ENCODE measurements around the gene DENND6B.
"Not testable (repeated sequence)": the region's sequence is repeated elsewhere in the genome, so short reads cannot be mapped to it uniquely, and the experiment has no call there.

The DENND6B gene, protein sequence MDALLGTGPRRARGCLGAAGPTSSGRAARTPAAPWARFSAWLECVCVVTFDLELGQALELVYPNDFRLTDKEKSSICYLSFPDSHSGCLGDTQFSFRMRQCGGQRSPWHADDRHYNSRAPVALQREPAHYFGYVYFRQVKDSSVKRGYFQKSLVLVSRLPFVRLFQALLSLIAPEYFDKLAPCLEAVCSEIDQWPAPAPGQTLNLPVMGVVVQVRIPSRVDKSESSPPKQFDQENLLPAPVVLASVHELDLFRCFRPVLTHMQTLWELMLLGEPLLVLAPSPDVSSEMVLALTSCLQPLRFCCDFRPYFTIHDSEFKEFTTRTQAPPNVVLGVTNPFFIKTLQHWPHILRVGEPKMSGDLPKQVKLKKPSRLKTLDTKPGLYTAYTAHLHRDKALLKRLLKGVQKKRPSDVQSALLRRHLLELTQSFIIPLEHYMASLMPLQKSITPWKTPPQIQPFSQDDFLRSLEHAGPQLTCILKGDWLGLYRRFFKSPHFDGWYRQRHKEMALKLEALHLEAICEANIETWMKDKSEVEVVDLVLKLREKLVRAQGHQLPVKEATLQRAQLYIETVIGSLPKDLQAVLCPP

GRCh38 chr22:50326956-50327710 lies at the start of gene DENND6B:
DENND6B (minus strand) TSS chr22:50327012; CDS start chr22:50326988, 24 bp downstream.
- peak; percentile 63 for DNase-seq (ENCODE audit: low read depth)

DNA sequence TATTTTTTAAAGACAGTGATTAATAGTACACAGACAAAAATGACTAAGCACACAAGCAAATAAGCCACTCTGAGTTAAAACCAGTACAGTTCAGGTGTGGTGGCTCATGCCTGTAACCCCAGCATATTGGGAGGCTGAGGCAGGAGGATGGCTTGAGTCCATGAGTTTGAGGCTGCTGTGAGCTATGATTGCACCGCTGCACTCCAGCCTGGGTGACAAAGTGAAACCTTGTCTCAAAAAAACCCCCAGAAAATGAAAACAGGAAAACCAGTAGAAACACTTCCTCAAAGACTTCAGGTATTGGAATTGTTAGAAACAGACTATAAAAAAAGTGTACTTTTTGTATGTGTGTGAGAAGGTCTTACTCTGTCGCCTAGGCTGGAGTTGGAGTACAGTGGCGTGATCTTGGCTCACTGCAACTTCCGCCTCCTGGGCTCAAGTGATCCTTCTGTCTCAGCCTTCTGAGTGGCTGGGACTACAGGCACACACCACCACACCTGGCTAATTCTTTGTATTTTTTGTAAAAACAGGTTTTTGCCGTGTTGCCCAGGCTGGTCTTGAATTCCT lies 49.4 kb upstream of the DENND6B start:
- DNase-seq (ENCODE audit: low read depth): no peak

- no peak for DNase-seq (ENCODE audit: low read depth)
These were observed 44.4 kb upstream of the DENND6B start for GRCh38 chr22:50371101-50371648.

- no peak for DNase-seq (ENCODE audit: low read depth)
These were observed 41.1 kb upstream of the DENND6B start for GRCh38 chr22:50367778-50368500.

GRCh38 chr22:50363803-50364194 lies 37.0 kb upstream of the DENND6B start:
- DNase-seq (ENCODE audit: low read depth): not testable (repeated sequence)

- no peak for DNase-seq (ENCODE audit: low read depth)
These were observed 36.5 kb upstream of the DENND6B start for GRCh38 chr22:50363166-50363802.

- DNase-seq (ENCODE audit: low read depth): no peak
These were observed 34.9 kb upstream of the DENND6B start for GRCh38 chr22:50361688-50362087.

- no peak for DNase-seq (ENCODE audit: low read depth)
These were observed 34.4 kb upstream of the DENND6B start for GRCh38 chr22:50361222-50361621.

DNA sequence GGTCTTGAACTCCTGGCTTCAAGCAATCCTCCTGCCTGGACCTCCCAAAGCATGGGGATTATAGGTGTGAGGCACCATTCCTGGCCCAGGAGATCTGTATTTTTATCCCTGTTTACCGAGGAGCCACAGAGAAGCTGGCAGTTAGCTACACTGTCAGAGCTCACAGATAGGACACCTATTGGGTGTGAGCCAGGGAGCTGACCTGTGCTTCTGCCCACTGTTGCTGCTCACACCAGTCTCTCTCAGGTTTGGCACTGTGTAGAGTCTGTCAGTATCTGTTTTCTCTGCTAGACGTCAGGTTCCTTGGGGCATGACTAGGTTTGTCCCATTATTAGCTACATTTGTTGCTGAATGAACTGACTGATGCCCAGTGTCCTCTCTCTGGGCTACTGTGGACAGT lies 33.8 kb upstream of the DENND6B start:
- DNase-seq (ENCODE audit: low read depth): no peak

- no peak for DNase-seq (ENCODE audit: low read depth)
These were observed 30.9 kb upstream of the DENND6B start for GRCh38 chr22:50357756-50358155.

DNA sequence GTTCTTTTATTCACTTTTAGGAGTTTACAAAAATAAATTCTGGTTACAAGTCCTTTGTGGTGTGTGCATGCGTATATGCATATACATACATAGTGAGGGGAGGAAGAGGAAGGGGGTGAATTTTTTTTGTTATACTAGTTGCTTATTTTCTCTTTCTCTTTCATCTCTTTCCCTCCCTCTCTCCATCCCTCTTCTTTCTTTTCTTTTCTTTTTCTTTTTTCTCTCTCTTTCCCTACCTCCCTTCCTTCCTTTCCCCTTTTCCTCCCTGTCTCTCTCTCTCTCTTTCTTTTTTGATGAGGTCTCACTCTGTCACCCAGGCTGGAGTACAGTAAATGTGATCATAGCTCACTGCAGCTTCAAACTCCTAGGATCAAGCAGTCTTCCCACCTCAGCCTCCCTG lies 30.4 kb upstream of the DENND6B start:
- DNase-seq (ENCODE audit: low read depth): no peak

- DNase-seq (ENCODE audit: low read depth): no peak
These were observed 29.4 kb upstream of the DENND6B start for GRCh38 chr22:50356186-50356585.

DNA sequence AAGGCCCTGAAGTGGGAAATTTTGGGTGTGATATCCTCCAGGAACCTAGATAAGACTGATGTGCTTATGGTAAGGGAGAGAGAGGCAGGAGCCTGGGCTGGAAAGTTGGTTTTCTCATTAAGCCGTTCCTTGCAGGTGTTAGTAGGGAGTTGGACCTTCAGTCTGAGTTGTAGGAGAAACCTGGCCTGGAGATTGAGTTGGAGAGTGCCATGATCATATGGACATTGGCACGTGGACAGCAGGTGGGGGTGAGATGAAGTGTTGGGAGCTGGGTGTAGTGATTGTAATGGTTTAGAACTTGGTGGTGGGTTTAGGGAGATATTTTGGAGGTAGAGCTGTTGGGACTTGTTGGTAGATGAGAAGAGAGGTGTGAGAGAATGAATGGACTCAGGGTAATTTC lies 21.2 kb upstream of the DENND6B start:
- no peak for DNase-seq (ENCODE audit: low read depth)

GRCh38 chr22:50347157-50347556 lies 20.3 kb upstream of the DENND6B start:
- no peak for DNase-seq (ENCODE audit: low read depth)

- no peak for DNase-seq (ENCODE audit: low read depth)
These were observed 19.7 kb upstream of the DENND6B start for GRCh38 chr22:50346470-50346869.

DNA sequence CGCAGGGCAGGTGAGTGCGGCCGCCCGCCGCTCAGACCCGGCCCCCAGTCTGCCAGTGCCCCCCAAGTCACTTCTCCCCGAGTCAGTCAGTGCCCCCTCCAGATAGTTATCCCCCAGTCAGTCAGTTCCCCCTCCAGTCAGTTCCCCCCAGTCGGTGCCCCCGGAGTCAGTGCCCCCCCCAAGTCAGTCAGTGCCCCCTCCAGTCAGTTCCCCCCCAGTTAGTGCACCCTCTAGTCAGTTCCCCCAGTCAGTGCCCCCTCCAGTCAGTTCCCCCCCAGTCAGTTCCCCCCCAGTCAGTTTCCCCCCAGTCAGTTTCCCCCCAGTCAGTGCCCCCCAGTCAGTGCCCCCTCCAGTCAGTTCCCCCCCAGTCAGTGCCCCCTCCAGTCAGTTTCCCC lies 16.7 kb upstream of the DENND6B start:
- no peak for DNase-seq (ENCODE audit: low read depth)

DNA sequence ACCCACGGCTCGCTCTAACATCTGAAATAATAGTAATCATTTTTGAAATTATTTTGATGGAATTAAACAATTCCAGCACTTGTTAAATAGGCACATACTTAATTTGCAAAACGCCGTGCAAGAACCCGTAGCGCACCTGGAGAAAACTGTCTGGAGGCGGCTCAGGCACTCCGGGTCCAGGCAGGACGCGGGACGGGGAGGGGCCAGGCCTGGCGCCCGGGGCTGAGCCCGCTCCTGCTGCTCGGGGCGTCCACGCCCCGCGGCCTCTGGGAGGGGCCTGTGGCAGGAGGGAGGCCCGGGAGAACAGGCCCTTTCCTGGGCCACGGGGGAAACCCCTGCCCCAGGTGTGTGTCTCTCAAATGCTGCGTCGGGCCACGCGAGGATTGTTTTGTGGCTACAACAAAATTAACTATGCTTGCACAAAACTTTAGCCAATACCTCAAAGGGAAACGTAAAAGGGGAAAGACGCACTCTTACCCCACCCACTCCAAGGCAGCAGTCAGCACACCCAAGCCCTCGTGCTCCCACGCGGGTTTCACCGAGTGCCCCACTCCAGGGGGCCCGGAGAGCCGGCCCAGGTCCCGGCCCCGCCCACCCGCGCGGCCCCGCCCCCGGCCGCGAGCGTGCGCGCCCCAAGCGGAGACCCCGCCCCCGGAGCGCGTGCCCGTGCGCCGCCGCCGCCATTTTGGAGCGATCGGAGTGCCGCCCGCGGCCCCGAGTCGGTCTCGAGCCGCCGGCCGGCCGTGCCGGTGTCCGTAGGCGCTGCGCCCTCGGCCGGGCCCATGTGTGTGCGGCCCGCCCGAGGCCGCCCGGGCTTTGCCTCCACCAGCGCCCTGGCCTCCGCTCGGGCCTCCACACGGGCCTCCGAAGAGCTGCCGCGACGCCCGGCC lies 16.1 kb upstream of the DENND6B start, which contains the start of gene PPP6R2:
Gene PPP6R2, plus strand, starts transcription at position 677 of the 890 bp plus-strand sequence. CDS start 50,582 bp downstream, outside the sequence.
- peak; percentile 82 for DNase-seq (ENCODE audit: low read depth)

- DNase-seq (ENCODE audit: low read depth): peak; percentile 81
These were observed 15.3 kb upstream of the DENND6B start for GRCh38 chr22:50341977-50342650.

All from stimulated activated CD8-positive, alpha-beta memory T cell treated with anti-CD3 and anti-CD28 coated beads, Interleukin-4, amount 100 ng/mL, for 24 hours (primary cell).